HTR-8/SVneo (cell line): Measurements from ENCODE around the gene SNX11.

Source experiments
- DNase-seq: peaks from one replicate; pipeline ENCODE4 v3.0.0; 2011; ENCODE audit warnings: low spot score, mixed read lengths; ENCODE audit not compliant: insufficient read length
- FAIRE-seq: peaks from 2 replicates; lab custom pipeline; 2011; peaks lifted over from hg19 to GRCh38; lab: Jason Lieb, UNC

Gene SNX11

GRCh38 chr17:48127371-48128051 lies 19.9 kb downstream of the SNX11 start:
- FAIRE-seq (peak; percentile 95), DNase-seq (peak; percentile 73)

- no peak for DNase-seq
- FAIRE-seq, result no peak
Measured at GRCh38 chr17:48128400-48128799, 20.8 kb downstream of the SNX11 start.

- FAIRE-seq (no peak), DNase-seq (no peak)
Measured at GRCh38 chr17:48129981-48130380, 22.4 kb downstream of the SNX11 start.

- FAIRE-seq (peak; percentile 87), DNase-seq (peak; percentile 91)
Measured at GRCh38 chr17:48131216-48131824, 23.8 kb downstream of the SNX11 start.

GRCh38 chr17:48132385-48132784 lies 24.8 kb downstream of the SNX11 start:
- DNase-seq, result no peak
- no peak for FAIRE-seq

GRCh38 chr17:48134912-48135480 lies 27.4 kb downstream of the SNX11 start:
- DNase-seq (peak; percentile 54), FAIRE-seq (peak; percentile 78)

GRCh38 chr17:48137656-48138055 lies 30.1 kb downstream of the SNX11 start:
- DNase-seq, result no peak

GRCh38 chr17:48139944-48140343 lies 32.4 kb downstream of the SNX11 start:
- no peak for FAIRE-seq
- DNase-seq, result no peak

More at GRCh38 chr17:48137656-48138055, 30.1 kb downstream of the SNX11 start:
- FAIRE-seq, result peak; percentile 60

- no peak for FAIRE-seq
- no peak for DNase-seq
Measured at GRCh38 chr17:48143629-48144028, 36.1 kb downstream of the SNX11 start.

- DNase-seq, result no peak
Measured at GRCh38 chr17:48144231-48144630, 36.7 kb downstream of the SNX11 start.

GRCh38 chr17:48144976-48145798 lies 37.6 kb downstream of the SNX11 start:
- no peak for FAIRE-seq
- no peak for DNase-seq

More at GRCh38 chr17:48144231-48144630, 36.7 kb downstream of the SNX11 start:
- FAIRE-seq, result no peak

- FAIRE-seq (peak; percentile 89), DNase-seq (no peak)
Measured at GRCh38 chr17:48148029-48148770, 40.6 kb downstream of the SNX11 start.

- DNase-seq (no peak), FAIRE-seq (no peak)
Measured at GRCh38 chr17:48148854-48149786, 41.6 kb downstream of the SNX11 start.

- DNase-seq (no peak), FAIRE-seq (no peak)
Measured at GRCh38 chr17:48149787-48150463, 42.4 kb downstream of the SNX11 start.

- FAIRE-seq, result peak; percentile 52
- no peak for DNase-seq
Measured at GRCh38 chr17:48150597-48151001, 43.0 kb downstream of the SNX11 start.

GRCh38 chr17:48151220-48151619 lies 43.7 kb downstream of the SNX11 start:
- FAIRE-seq (no peak), DNase-seq (no peak)

GRCh38 chr17:48152289-48152688 lies 44.7 kb downstream of the SNX11 start:
- no peak for FAIRE-seq
- DNase-seq, result no peak

- DNase-seq (peak; percentile 64), FAIRE-seq (peak; percentile 83)
Measured at GRCh38 chr17:48153691-48154358, 46.3 kb downstream of the SNX11 start.
